ENCODE results near the gene SVIL.
A peak's percentile ranks its signal among the peaks of the same experiment; 100 is the strongest.
"Not testable (repeated sequence)": the region's sequence is repeated elsewhere in the genome, so short reads cannot be mapped to it uniquely, and the experiment has no call there.

Gene SVIL

DNA sequence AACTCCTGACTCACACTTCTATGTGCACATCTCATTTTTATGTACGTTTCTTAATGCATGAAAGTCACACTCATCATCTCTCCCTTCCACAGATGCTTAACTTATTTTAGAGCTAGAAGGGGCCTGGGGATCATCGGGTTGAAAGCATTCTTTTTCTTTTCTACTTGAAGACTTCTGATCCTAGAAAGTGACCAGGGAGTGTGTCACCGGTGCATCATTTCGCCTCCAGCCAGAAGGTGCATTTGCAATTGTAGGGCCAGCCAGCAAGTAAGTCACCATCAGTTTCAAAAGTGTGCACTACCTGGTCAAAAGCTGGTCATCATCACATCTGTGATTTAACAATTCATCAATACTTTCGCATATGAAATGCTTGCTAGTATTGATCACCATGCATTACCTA lies 123.0 kb downstream of the SVIL start:
- DNase-seq: not testable (repeated sequence)

DNA sequence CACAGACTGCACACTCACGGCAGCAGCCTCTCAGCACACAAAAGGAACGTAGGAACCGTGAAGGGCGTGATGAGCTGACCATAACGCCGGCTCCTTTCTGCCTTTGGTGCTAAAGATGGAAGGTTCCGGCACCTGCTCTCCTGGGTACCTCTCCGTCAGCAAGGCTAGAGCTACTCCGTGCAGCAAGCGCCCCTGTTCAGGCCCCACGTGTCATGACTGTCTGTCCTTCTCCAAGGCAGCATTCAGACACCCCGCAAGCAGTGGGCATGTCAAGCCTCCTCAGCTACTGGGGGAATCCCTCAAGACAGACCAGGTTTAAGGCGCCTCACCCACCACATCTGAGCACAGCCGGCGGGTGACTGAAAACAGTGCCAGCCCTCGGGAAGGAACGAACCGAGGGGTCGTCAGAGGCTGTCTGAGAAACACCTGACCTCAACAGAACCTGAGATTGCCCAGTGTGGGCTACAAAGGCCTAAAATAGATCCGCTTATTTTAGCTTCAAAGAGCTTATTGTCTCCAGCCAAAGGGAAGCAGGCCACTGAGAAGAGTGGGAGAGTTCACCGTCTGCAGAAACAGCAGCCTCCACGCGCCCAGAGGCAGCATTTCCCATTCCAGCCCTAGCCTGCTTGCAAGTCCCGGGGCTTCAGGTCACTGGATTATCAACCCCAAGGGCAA lies 124.2 kb downstream of the SVIL start:
- DNase-seq: not testable (repeated sequence)

DNA sequence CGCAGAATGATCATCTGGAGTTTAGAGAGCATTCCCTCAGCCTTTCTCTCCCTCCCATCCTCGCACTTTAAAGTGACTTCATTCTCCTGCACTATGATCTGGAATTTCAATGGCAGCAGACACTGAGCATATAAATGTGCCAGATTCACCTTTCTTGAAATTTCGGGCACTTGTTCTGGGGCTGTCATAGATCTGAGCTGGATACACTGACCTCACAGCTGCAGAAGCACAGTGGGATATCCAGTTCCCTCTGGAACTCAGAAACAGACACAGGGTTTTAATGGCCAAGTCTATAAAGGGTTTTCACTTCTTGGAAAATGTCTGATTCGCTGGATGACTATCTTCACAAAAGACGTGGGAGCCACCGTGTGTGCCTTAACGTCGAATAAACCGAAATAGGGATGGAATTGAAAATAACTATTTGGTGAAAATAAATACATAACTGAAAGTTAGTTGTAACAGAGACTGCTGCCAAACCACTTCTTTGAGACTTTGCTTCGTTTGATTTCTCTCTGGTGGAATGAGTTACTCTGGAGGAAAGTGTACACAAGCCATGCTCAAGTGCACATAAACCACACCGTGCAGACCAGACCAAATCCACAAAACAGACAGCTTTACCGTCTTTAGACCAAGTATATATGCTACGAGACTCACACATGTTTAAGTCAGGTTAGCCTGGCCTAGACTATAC lies 126.1 kb downstream of the SVIL start:
- DNase-seq: no peak

DNA sequence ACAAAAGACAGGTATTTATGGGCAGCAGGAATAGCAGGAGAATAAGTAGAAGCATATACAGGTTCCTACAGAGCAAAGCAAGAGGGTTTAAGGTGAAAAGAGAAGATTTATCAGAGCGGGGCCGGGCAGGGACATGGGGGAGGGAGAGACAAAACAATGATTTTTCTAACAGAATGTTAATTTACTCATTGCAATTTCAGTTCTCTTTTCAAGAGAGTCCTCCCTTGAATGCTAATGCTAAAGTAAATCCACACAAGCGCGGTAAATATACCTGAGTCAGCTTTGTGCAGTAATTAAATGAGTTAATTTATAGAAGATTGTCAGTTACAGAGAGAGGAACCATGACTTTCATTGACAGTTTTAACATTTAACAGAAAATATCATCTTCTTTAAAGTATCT lies 127.0 kb downstream of the SVIL start:
- not testable (repeated sequence) for DNase-seq

DNA sequence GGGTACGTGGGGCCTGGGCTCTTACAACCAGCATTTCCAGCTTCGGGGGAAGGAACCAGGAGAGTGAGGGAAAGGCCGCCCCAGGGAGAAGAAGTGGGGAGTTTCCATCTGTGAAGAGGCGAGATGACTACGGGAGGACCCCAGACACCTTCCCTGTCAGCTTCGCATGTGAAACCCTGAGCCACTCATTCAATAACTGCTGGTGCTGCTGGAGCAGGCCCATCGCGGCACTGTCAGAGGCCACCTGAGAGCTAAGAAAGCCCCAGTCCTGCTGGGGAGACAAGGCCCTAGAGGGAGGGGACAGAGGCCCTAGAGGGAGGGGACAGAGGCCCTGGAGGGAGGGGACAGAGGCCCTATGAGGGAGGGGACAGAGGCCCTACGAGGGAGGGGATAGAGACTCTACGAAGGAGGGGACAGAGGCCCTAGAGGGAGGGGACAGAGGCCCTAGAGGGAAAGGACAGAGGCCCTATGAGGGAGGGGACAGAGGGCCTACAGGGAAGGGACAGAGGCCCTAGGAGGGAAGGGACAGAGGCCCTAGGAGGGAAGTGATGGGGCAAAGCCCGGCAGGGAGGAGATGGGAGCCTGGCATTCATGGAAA lies 128.3 kb downstream of the SVIL start:
- not testable (repeated sequence) for DNase-seq

DNA sequence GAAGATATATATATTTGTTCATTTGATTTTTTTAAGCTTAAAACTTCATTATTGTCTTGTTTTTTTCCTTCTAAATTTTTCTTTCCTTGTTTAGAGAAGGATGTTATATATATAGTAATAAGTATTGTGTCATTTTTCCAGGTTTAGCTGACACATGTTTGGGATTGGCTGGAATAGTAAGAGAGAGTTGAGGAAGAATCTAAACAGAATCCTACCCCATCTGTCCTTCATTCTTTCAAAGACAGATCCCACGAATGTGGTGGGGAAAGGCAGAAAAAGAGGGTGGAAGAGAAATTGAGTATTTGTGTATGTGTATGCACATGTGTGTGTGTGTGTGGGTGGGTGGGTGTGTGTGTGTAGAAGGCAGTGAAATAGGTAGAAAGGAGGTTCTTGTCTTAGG lies 132.4 kb downstream of the SVIL start:
- no peak for DNase-seq

DNA sequence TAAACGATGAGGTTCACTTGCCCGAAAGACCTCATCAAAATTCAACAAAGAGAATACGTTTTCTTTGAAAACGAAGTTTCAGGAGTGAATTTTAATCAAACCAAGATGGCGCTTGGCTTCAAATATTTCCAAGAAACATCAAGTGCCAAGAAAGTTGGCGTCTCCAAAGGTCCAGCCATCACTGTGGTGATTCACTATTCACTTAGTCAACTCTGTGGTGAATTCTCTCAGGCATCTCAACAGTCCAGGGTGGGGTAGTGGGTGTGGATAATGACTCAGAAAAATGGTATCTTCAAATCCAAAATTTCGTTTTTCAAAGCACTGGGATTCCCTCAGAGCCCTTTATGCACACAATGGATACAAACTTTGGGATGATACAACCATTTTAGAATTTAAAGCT lies 133.1 kb downstream of the SVIL start:
- no peak for DNase-seq

DNA sequence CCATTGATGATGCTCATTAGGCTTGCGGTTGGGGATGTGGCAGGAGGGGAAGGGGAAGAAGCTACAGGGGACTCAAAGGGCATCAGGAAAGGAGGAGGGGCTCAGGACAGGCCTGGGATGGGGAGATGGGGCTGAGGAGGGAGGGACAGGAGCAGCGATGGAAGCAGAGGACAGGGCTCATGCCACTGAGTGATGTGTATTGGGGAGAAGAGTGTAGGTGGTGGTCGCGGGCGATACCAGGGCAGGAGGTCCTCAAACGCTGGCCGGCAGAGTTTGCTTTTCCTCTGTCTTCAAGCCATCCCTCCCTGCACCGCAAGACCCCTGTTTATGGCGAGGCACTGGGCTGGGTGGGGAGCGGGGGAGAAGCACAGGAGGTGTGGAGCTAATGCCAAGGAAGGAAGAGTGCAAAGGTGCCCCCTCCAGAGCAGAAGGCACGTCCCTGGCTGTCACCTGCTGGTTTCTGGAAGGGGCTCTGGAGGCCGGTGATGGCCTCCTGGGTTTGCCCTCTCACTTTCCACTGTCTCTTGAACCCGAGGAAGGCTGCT lies 134.7 kb downstream of the SVIL start:
- DNase-seq: no peak

DNA sequence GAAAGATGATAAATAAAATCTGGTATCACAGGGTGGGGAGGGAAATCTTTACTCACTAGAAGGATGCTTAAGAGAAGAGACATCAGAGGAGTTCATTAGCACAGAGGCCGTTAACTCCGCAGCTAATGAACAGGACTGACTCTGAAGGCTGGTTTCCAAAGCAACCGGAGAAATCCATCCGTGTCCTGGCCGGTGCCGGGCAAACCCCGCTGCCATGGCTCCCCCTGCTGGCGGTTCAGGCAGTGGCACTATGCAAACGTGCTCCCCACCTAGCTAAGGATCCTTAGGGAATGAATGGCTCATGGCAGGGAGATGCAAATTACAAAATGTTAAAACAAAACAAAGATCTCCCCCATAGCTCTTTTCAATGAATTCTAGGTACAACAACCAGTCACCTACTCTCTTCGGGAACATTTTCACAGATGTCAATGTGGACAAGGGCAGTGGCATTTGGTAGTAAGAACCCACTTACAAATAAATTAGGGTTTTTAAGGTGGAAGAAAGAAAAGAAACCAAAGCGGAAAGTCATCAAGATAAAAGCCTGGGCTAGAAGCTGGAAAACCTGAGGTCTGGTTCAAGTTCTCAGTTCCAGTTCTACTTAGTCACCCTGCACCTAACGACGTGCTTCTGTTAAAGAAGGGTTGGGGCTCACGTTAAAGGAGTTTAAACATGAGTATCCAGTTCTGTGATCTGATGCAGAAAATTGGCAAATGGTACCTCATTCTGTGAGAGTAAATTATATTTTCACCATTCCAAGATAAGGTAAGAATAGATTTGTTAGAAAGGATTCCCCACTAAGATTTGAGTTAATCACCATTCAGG lies 138.2 kb downstream of the SVIL start:
- DNase-seq: peak; percentile 15 to 46 (median 30)

DNA sequence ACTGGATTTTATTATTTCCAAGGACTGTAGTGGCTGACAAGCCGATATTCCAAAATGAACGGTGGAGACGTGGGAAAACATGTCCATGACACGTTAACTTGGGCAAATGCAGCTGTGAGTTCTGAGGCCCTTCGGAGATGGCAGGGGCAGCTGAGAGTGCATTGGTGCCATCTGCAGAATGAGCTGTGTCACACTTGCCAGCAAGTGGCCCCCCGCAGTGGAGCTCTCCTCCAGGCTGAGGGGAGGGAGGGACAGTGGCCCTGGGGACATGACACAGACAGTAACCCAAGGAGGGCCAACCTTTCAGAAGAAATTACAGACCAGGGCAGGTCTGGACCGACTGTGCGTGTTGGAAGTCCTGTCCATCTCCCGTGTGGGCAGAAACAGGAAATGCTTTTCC lies 139.4 kb downstream of the SVIL start:
- DNase-seq: no peak

DNA sequence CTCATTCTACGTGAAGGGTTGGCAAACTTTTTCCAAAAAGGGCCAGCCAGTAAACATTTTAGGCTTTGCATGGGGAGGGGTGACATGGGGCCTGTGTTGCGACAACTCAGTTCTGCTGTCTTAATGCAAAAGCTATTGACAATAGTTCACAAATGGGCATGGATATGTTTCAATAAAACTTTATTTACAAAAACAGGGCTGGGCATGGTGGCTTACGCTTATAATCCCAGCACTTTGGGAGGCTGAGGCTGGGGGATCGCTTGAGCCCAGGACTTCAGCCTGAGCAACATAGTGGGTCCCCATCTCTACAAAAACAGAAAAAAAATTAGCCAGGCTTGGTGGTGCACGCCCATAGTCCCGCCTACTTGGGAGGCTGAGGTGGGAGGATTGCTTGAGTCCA lies 141.1 kb downstream of the SVIL start:
- DNase-seq: no peak

DNA sequence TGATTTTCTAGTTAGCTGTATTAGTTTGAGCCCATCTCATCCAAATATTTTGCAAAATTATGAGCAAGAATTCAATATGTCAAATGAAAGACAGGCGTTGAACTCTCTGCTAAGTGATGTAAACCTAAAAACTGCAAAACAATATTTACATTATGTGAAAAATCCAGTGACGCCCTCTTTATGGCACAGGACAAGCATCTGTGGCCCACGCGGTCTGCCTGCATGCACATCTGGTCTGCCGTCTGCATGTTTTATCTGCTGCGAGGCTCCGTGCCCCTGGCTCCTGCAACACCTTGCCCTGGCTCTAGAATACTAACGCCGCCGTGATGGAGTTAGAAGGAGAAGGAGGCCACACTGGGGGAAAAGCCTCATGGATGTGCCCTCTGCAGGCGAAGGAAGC lies 142.0 kb downstream of the SVIL start:
- DNase-seq: no peak

DNA sequence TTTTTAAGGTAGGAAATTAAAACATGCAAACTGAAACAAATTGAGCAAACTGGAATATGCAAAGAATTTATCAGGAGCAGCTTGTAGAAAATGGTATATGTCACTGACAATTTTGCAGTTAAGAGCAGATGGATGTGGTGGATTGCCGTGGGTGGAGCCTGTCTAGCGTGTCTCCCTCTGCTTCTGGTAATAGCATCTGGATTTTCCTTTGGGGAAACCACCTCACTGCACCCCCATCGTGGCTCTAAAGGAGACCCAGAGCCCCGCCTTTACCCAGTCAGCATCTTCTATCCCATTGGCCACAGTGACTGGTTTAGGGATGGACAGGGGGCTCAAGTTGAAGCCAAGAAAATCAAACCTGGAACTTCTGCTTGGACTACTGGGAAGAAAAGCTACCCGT lies 142.9 kb downstream of the SVIL start:
- DNase-seq: no peak

DNA sequence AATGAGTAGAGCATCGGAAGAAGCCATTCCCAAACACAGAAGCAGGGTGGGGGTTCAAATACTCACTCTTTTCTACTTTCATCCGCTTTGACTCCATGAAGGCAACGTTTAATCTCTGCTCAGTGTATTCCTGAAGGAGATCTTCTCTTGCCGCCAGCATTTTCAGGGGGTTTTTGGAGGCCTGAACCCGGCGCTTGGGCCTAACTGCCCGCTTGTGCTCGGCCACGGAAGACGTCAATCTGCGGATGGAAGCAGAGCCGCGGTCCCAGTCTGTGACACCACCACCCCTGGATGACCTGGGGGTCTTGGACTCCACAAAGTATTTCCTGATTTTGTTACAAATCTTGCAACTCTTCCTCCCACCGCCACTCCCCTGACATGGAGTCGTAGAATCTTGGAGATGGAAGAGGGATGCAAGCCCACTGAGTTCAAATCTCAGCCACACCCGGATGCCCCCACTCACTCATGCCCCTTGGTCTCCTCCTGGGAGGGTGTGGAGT lies 143.9 kb downstream of the SVIL start:
- not testable (repeated sequence) for DNase-seq

DNA sequence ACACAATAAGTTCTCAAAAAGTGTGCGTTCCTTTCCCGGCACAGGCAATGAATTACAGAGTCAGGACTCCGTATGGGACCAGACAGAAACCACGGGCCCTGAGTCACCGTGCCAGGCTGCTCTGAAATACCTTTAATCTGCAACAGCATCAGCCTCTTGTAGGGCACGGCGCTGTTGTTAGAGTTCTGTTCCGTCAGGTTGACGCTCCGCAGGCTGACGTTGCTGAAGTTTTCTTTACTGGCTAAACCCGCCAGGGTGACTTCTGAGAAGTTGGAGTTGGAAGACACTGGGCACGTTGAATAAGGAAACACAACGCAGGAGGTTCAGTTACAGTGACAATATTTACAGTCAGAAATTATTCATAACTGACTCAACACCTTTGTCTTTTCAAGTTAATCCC lies 146.3 kb downstream of the SVIL start:
- DNase-seq: not testable (repeated sequence)

DNA sequence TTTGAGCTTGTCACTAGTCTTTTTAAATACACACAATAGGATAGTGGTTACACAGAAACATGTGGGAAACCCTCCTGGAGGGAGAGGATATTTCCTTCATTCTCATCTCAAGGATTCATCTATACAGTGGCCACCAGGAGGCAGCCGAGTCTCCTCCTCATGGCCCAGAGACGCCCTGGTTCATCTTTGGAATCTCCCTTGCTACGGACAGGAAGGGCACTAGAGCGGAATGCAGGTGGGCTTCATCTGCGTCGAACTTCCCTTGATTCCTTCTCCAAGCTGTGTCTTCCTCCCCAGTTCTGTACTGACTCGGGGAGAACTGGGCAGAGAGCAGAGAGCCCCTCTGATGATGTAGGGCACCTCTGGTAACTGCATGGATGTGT lies 146.9 kb downstream of the SVIL start:
- not testable (repeated sequence) for DNase-seq

DNA sequence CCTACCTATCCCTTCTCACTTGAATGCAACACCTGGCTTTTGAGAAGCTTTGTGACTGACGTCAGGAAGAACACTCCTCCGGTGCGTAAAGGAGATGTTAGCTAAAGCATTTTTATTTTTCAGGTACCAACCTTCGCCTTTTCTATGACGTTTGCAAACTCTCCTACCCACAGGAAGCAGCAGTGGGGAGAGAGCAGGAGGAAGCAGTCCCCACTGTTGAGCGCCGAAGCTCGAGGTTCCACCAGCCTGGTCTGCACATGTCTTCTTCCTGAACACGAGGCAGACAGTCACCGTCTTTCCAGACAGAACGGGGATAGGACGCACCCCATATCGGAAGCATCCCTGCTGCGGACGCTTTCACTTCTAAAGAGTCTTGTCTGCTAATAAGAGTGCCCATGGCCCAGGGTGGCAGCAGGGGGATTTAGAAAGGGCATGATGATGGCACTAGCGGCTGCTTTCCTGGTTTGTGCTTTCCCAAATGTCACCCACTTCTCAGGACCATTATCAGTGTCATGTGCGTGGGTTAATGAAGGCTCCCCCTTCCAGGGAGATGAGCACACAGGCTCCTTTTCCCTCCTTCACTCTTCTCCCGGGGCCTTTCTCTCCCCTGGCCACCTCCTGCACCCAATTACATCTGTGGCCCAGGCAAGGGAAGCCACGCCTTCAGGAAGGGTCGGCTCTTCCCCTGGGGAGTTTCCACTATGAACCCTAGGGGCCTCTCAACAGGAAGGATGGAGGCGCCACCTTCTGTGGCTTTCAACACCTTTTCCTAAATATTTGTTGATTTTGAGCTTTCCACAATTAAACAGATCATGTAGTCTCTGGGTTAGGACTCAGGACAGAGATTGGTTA lies 147.5 kb downstream of the SVIL start:
- not testable (repeated sequence) for DNase-seq

DNA sequence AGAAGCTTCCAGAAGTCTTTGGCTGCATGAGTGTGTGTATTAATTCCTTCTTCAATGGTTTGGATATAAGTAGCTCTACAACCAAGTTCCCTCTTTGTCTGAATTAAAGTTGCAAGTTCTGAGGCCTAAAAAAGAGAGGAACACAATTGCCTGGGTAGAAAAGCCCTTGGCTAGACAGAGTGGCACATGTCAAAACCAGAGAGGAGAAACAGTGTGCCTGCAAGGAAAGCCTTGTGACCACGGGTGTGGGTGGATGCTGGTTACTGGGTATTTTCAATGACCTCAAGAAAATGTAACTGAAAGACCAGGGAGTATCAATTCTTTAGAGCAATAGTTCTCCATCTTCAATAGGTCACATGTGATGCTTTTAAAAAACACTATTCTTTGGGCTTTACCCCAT lies 148.3 kb downstream of the SVIL start:
- no peak for DNase-seq

DNA sequence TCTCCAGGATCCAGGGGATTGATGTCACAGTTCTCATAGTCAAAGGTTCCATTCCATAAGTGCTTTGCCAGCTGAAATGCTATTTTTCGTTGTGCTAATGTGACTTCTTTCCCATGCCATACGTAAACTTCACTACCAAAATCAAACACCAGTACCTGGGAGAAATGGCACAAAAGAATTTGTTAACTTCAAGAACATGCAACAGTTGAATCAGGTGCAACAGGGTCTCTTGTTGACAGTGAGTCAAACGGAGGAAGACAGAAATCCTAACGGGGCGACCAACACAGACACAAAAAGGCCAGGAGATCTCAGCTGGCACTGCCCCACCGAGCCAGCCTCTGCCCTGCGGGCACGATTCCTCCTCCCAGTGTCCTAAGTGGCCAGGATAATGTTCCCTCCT lies 150.1 kb downstream of the SVIL start:
- not testable (repeated sequence) for DNase-seq

DNA sequence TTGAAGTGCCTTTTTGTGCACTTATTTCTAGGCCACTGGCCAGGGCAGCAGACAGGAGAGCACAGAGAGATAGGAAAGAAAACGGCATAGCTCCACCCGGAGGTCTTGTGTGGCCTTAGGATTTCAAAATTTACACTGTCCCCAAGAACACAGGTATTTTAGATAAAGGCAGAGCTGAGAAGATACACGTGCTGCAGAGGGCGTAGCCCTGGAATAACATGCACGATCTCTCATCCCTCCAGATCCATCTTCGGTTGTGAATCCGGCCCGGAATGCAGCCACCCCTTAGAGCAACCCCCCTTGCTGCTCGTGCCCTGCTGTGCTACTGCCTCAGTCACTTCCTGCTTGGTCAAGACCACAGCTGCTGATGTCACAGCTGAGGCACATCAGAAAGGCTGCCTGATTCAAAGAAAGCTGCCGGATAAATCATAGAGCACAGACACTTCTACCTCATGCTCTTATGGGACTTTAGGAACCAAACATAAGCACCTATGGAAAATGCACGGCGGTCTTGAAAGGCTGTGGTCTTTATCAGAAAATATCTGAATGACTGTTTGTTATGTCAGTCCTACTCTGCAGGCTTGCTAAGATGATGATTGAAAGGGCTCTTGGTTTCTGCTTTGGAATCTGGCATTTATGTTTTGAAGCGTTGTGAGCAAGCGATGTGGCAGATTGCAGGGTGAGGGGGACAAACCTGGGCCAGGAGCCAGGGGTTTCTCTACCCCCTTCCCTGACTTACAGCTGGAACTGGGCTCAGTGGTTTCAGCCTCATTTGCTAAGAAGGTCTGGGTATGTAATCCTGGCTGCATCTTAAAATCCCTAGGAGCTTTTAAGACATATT lies 152.0 kb downstream of the SVIL start:
- no peak for DNase-seq

DNA sequence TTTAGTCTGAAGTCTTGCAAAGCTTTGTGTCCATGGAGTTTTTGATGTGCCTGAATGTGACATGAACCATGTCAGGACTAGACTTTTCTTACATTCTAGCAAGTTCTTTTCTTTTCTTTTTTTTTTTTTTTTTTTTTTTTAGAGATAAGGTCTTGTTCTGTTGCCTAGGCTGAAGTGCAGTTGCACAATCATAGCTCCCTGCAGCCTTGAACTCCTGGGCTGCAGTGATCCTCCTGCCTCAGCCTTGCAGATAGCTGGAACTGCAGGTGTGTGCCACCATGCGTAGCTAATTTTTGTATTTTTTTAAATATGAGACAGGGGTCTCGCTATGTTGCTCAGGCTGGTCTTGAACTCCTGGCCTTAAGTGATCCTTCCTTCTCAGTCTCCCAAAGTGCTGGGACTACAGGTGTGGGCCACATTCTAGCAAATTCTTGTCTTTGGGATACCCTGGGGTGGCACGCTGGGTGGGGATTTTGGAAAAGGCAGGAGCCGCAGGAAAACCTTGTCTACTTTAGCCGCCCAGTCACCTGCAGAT lies 152.8 kb downstream of the SVIL start:
- no peak for DNase-seq
